NCI-H1694 (cell line): Measurements from ENCODE around the gene CCDC117.

Experiments
- DNase-seq: peaks from one replicate; lab custom pipeline; 2025; lab: John Stamatoyannopoulos, UW

Gene CCDC117

DNA sequence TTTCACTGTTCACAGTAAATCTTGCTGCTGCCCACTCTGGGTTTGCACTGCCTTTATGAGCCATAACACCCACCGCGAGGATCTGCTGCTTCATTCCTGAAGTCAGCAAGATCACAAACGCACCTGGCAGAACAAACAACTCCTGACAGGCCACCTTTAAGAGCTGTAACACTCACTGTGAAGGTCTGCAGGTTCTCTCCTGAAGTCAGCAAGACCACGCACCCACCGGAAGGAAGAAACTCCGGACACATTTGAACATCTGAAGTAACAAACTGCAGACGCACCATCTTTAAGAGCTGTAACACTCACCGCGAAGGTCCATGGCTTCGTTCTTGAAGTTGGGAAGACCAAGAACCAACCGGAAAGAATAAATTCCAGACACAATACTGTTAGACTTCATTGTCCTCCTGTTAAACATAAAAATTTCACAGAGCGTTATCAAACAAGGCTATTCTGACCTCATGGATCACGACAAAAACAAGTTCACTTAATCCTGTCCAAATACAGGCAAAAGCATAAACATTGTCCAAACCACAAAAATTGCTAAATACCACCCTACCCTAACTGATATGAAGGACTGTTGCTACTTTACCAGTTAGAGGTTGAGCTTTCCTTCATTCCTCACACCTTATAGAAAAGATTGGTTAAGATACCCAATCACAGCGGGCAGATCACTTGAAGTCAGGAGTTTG, 3.0 kb upstream of the CCDC117 start:
- no peak for DNase-seq

DNA sequence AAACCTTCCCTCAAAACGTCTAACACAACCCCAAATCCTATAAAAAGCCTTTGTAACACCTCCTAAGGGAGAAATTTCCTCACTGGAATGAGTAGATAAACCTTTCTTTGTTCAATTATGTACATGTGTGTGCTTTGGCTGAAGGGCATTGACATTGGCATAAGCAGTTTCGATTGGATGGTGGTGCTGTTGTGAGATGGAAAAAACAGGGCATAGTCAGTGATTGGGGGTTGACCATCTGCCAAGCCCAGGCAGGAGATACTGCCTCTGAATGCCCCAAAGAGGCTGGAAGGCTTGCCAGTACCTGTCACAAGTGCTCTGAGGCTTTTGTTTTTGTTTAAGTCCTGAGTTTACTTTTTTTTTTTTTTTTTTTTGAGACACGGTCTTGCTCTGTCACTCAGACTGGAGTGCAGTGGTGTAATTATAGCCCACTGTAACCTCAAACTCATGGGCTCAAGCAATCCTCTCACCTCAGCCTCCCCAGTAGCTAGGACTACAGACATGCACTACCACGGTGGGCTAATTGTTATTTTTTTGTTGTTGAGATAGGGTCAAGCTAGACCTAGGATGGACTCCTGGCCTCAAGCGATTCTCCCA, 1.2 kb upstream of the CCDC117 start:
- DNase-seq, result peak; percentile 4

DNA sequence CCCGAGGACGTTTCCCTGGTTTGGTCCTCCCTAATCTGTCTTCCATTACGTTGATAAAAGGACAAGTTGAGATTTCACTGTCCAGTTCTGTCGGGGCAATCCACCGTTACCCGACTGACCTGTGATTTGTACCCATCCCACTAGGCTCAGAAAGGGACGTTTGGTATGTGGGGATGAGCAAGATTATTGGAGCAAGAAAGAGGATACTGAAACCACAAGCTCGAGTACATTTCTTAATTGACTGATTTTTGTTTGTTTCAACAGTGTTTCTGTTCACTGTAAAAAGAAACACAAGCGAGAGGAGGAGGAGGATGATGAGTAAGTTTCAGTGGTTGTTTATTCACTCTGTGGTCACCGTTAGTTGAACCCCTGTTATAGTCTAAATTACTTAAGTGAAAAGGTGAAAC, 969 bp downstream of the CCDC117 start:
- no peak for DNase-seq

GRCh38 chr22:28774378-28774777, 1.9 kb downstream of the CCDC117 start:
- DNase-seq, result no peak

- DNase-seq, result no peak
These were observed 7.3 kb downstream of the CCDC117 start for GRCh38 chr22:28779833-28780232.

DNA sequence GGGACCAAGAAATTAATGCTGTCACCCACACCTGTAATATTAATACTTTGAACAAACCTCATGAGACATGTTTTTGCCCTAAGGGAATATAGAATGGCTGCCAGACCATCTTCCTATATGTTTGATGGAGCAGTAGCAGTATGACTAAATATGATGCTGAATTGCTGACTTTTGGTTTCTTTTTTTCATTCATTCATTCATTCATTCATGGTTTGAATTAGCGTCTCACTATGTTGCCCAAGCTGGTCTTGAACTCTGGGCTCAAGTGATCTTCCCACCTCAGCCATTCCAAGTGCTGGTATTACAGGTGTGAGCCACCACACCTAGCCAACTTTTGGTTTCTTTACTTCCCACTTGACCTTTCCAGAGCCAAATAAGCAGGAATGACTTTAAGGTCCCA, 7.8 kb downstream of the CCDC117 start:
- DNase-seq, result no peak

DNA sequence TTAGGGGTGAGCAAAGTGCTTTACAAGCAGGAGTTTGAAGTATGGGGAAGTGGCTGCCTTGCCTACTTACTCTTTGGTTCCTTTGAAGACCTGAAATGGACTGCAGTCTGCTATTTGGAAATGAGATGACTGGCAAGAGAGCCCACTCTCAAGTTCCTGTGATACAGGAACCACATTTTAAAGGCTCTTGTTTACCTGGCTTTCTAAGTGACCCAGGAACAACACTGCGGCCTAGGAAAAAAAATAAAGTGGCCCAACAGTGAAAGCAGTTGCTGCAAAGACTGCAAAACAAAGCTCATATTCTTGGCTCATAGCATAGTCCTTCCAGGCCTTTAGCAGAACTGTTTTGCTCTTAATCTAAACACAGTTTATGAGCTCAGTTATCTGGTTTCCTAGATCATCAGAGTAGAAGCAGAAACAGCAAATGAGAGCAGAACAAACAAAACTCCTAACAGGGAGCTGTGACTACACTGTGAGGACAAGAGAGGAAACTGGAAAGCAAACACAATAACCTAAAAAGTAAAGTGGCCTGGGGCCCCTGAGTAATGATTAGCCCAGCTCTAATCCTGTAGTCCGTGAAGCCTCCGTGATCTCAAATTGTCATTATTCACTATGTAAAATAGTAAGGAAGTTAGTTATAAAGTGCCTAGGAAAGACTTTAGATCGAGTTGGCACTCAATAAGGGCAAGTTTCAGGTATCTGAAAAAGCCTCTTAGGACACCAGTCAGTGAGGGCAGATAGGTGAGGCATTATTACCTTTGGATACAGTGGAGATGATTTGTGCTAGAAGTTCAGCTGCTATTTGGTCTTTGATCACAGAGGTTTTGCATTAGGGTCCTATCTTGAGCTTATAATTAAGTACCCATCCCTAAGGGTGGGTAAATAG, 11.5 kb downstream of the CCDC117 start:
- no peak for DNase-seq

DNA sequence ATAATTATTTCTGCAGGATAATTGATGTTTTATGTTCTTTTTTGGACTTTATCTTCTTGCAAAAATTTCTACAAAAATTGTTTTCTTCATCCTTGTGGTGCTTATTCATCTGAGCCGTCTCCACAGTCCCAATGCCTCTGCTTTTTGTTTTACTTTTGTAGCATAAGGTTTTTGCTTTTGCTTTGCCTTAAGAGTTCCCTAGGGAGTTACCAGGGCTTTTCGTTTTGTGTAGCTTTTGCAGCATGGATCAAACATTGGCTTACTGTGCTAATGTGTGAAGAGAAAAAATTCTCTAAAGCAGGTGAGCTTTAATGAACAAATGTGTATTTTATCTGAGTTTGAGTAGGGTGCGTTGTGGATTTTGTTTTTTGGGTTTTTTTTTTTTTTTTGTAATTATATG, 16.1 kb downstream of the CCDC117 start:
- DNase-seq, result no peak

- DNase-seq, result no peak
These were observed 18.6 kb downstream of the CCDC117 start for GRCh38 chr22:28791124-28791523.

DNA sequence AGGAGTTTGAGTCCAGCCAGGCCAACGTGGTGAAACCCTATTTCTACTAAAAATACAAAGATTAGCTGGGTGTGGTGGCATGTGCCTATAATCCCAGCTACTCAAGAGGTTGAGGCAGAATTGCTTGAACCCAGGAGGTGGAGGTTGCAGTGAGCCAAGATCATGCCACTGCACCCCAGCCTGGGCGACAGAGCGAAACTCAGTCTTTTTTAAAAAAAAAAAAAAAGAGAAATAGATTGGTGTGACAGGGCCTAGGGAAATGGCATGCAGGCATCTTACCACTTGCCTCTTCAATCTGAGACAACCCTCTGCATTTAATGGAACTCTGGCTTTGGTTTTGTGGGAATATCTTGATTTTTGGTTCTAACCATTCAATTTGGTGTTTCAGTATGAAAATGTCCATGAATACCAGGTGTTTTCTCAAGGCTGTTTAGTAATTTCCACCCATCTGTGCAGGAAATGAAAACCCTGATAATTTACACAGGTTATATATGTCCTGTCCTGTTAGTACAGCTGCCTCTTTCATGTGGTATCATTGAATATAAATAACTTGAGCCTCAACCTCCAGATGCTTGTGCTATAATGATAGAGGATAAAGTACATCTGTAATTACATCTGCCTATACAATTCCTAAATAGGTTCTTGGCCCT, 19.5 kb downstream of the CCDC117 start:
- no peak for DNase-seq

GRCh38 chr22:28792491-28793383, 20.2 kb downstream of the CCDC117 start:
- DNase-seq, result no peak

GRCh38 chr22:28793976-28794584, 21.6 kb downstream of the CCDC117 start:
- no peak for DNase-seq

- no peak for DNase-seq
These were observed 22.7 kb downstream of the CCDC117 start for GRCh38 chr22:28795071-28795693.

DNA sequence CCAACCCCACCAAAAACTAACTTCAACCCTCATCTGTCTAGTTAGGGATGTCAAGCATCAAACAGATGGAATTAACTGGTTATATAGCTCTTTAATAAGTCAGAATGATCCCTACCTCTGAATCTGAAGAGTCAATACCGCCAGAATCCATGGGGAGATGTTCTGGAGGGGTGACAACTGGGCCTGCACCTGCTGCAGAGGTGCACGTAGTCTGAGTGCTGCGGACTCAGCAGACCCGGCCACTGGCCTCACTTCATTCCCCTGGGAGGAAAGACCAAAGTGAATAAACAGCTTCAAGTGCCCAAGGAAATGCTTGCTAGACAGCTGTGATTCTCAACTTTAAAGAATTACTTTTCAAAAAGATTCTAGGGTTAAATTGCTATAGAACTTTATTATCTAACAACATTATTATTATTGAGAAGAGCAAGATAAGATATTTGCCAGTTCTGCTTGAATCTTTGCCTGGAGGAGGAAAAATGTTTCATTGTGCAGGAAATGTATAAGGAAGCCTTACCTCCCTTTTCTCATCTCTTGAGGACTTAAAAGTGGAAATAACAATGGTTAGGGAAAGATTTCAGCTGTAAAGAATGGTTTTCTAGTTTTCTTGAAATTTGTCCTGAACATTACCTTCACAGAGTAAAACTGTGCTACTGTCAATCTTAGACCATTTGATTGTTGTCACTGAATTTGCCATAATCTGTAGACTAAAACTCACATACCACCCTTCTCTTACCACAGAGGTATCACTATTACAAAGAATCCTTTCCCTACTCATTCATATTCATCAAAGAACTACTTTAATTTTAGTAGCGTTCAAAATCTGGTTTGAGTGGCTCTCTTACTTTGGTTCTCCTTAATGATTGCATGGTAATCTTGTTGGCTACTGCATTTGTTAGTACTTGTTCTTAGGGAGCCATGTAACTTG, 23.7 kb downstream of the CCDC117 start:
- no peak for DNase-seq

GRCh38 chr22:28798810-28799605, 26.5 kb downstream of the CCDC117 start:
- DNase-seq, result no peak

GRCh38 chr22:28799606-28800307, 27.3 kb downstream of the CCDC117 start:
- DNase-seq, result no peak

DNA sequence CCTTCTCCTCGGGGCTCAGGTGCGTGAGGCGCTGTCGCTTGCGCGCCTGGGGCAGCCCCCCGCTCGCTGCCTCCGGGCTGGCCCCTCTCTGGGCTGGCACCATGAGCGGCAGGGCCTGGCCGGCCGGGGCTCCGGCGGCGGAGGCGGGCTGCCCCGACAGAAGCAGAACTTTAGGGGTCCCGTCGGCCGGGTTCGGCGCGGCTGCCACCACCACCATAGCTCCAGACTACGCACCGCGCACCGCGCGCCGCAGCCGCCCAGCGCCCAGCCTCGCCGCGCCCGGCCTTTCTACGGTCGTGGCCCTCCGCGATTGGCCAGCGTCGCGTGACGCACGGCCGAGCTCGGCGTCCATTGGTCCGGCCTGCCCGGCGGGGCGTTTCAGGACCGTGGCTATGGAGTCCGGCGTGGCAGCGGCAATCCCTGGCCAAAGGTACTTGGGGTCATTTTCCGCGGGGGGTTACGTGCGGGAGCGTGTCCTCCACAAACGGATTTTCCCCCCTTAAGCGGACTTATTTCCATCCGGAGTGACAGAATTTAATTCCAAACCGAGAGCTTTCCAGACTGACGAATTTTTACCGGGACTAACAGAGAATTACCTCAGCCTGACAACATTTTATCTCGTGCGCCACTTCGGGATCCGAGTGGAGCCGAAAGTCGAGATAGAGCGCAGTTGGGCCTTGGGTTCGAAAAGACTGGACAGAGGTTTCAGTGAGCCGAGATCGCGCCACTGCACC, 28.0 kb downstream of the CCDC117 start, which contains the start of gene XBP1:
XBP1 (minus strand) TSS at position 262 of the 734 bp plus-strand sequence.
- peak; percentile 49 for DNase-seq
